Measurements from ENCODE around the gene FAM117B. TPM values are rescaled to one million over a fixed set of nuclear protein-coding genes. Genes with fewer than 3 reads are reported as not detected.

FAM117B gene
- total RNA-seq, 1 experiment from 2014 or later: 9.1 TPM

DNA sequence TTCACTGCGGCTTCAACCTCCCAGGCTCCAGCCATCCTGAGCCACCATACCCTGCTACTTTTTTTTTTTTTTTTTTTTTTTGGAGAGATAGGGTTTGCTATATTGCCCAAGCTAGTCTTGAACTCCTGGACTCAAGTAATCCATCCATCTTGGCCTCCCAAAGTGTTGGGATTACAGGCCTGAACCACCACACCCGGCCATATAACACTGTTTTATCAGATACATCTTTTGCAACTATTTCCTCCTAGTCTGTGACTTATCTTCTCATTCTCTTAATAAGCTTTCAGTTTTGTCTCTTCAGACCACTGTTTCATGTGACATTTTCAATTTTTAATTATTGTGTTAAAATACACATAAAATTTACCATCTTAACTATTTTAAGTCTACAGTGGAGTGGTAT is 35.7 kb upstream of the FAM117B start:
- no TSS peak for BruUV-seq (replicated peaks)

More for the DNA sequence above, 35.7 kb upstream of the FAM117B start:
- DNase-seq (ENCODE audit: low read depth, low spot score) (no peak), ATAC-seq (no peak)
- ChIA-PET RAD21 (ENCODE audit: low non-redundant PET in 1 of 2, low total read pairs in 2 of 2, uncharacterized antibody in 2 of 2, unreplicated experiment in 2 of 2) (no interaction called here), POLR2A (interaction anchor here (0.7 kb wide), 1 partner anchor 269 kb away, joined by 3 read pairs; no protein-coding TSS in a partner anchor), CTCF (interaction anchor here (0.7 to 1.0 kb wide), 2 partner anchors 10 to 11 kb away, joined by 3 to 5 read pairs; no protein-coding TSS in a partner anchor)
- no peaks in the 10 kb centered on the region for H3K9me2 ChIP-seq (ENCODE audit: insufficient read depth)
- no peak overlapping the region for H3K4me3 ChIP-seq (replicated peaks in 1 of 2; ENCODE audit: low read depth in 1 of 2, low read length in 2 of 2)
- no peak overlapping the region for H3K9ac ChIP-seq (ENCODE audit: low read length)
- no peaks in the 10 kb centered on the region for H3K9me3 ChIP-seq (ENCODE audit: control insufficient read depth in 1 of 2, insufficient read depth in 1 of 2, low read depth in 1 of 2, low read length in 2 of 2)
- TF ChIP-seq CBX3 (IDR thresholded peaks at IDR 0.05; ENCODE audit: low read depth) (no peak), ZFX (IDR thresholded peaks at IDR 0.05) (no peak), SRF (IDR thresholded peaks at IDR 0.05; ENCODE audit: low read depth) (no peak), SIN3A (IDR thresholded peaks at IDR 0.05; ENCODE audit: low read depth) (no peak), POLR2A (IDR thresholded peaks at IDR 0.05; ENCODE audit: borderline replicate concordance, extremely low read depth, insufficient read depth, insufficient read length) (no peak), ZBTB33 (IDR thresholded peaks at IDR 0.05; ENCODE audit: extremely low read depth, insufficient replicate concordance, low read length) (no peak), EZH2phosphoT487 (IDR thresholded peaks at IDR 0.05; ENCODE audit: borderline replicate concordance) (no peak), CTCF (IDR thresholded peaks at IDR 0.05 in 2 of 3, conservative IDR thresholded peaks at IDR 0.05 in 1 of 3; ENCODE audit: borderline replicate concordance in 1 of 3, insufficient read depth in 1 of 3, low read depth in 2 of 3, low read length in 2 of 3) (no peak), SP1 (IDR thresholded peaks at IDR 0.05; ENCODE audit: low read depth) (no peak), JUND (IDR thresholded peaks at IDR 0.05) (no peak), TCF7L2 (IDR thresholded peaks at IDR 0.05; ENCODE audit: borderline replicate concordance, extremely low read depth, insufficient read depth, insufficient read length) (no peak), CEBPB (IDR thresholded peaks at IDR 0.05; ENCODE audit: low read depth) (no peak)
- TF ChIP-seq, protein P1, sequence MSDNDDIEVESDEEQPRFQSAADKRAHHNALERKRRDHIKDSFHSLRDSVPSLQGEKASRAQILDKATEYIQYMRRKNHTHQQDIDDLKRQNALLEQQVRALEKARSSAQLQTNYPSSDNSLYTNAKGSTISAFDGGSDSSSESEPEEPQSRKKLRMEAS (IDR thresholded peaks at IDR 0.05): no peak
- TF ChIP-seq, protein P2, sequence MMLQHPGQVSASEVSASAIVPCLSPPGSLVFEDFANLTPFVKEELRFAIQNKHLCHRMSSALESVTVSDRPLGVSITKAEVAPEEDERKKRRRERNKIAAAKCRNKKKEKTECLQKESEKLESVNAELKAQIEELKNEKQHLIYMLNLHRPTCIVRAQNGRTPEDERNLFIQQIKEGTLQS (IDR thresholded peaks at IDR 0.05): no peak
- H3K27me3 ChIP-seq (ENCODE audit: insufficient read depth, low read length): no peaks in the 10 kb centered on the region
- no peaks in the 10 kb centered on the region for H3K4me1 ChIP-seq (ENCODE audit: control insufficient read depth in 1 of 2, insufficient read depth in 2 of 2, low read length in 2 of 2)
- H3K36me3 ChIP-seq (ENCODE audit: control insufficient read depth in 1 of 2, insufficient read depth in 2 of 2, low read length in 2 of 2): no peaks in the 10 kb centered on the region
- H3K27ac ChIP-seq (ENCODE audit: low read depth, low read length): no peak overlapping the region
- no peak overlapping the region for H2AFZ ChIP-seq (ENCODE audit: low read depth, low read length, poor library complexity, severe bottlenecking)
- no peaks in the 10 kb centered on the region for H4K20me1 ChIP-seq (ENCODE audit: insufficient read depth)
- intact Hi-C loops (cut with micrococcal nuclease): no loop called here
- H3K4me2 ChIP-seq (ENCODE audit: low read length): no peak overlapping the region
- no peaks in the 10 kb centered on the region for H3K79me2 ChIP-seq (ENCODE audit: insufficient read depth, low read length)
